GM12801 (cell line): ENCODE results near the gene CTNNBIP1.

Source experiments
- CTCF ChIP-seq: IDR thresholded peaks from one replicate; pipeline ENCODE4 v1.5.1; 2011; ENCODE audit warnings: control low read depth; ENCODE audit not compliant: insufficient read length; ENCODE audit errors: extremely low read depth

Gene CTNNBIP1

GRCh38 chr1:9909234-9910046, 629 bp downstream of the CTNNBIP1 start:
- TF ChIP-seq CTCF: no peak

- no peak for TF ChIP-seq CTCF
Measured at GRCh38 chr1:9908871-9909233, 1.2 kb downstream of the CTNNBIP1 start.

GRCh38 chr1:9907441-9907840, 2.6 kb downstream of the CTNNBIP1 start:
- no peak for TF ChIP-seq CTCF

GRCh38 chr1:9906466-9906865, 3.6 kb downstream of the CTNNBIP1 start:
- no peak for TF ChIP-seq CTCF

GRCh38 chr1:9905010-9905409, 5.1 kb downstream of the CTNNBIP1 start:
- no peak for TF ChIP-seq CTCF

- TF ChIP-seq CTCF: no peak
Measured at GRCh38 chr1:9904596-9904995, 5.5 kb downstream of the CTNNBIP1 start.

- TF ChIP-seq CTCF: no peak
Measured at GRCh38 chr1:9903801-9904527, 6.1 kb downstream of the CTNNBIP1 start.
